ENCODE data around the gene ADGRG6. TPM values are rescaled to one million over a fixed set of nuclear protein-coding genes. Genes with fewer than 3 reads are reported as not detected.

The ADGRG6 gene
- total and polyA plus RNA-seq, 2 experiments from 2014 or later, result 0.38 to 1.5 TPM

DNA sequence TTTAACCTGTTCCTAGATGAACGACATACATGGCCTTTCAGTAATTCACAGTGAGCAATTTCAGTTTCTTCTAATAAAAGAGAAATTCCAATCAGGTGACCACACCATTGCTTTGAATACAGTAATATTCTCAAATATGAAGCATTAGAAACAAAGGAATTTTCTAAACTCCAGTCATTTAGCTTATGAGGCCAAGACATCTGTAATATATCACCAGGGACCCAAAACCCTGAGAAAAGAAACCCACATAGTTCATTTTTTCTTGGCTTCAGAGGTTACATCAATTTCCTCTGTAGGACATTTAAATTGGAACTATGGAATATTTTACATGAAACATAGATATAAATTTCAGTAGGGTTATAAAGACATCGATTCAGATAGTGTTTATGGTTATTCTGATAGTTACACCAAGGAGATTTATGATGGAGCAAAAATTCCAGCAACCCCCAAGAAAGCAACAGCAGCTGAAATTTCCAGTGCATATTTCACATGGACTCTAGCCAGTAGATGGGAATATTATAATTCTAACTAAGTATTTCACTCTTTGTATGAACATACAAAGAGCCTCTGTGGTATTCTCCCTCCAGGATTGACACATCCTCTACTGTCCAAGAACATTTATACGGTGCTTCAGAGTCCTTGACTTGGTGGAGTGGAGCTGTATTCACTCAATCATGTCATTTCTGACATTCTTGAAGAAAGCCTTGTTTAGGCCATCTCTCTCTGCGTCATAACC lies 82.9 kb downstream of the ADGRG6 start:
- Histone ChIP-seq H4K20me1 (ENCODE audit: insufficient read depth) (no peaks in the 10 kb centered on the region), H3K9me2 (ENCODE audit: insufficient read depth) (no peaks in the 10 kb centered on the region), H3K9ac (0 out of 2 replicates have a peak overlapping the region, but pooled peaks have one; percentile 7), H3K4me1 (ENCODE audit: insufficient read depth) (peaks cover 25% of the 10 kb centered on the region), H2AFZ (peak overlapping the region; percentile 22), H3K4me2 (ENCODE audit: unreplicated experiment) (peak overlapping the region; percentile 34), H3K9me3 (ENCODE audit: low read depth) (no peaks in the 10 kb centered on the region), H3K27me3 (replicated peaks; ENCODE audit: insufficient read depth) (no peaks in the 10 kb centered on the region), H3K27ac (peak overlapping the region; percentile 46), H3K79me2 (ENCODE audit: insufficient read depth) (no peaks in the 10 kb centered on the region), H3F3A (ENCODE audit: insufficient read depth) (peaks cover 12% of the 10 kb centered on the region; the same call in 1 of the 2 replicates), H3K4me3 (no peak overlapping the region), H3K36me3 (ENCODE audit: low read depth) (no peaks in the 10 kb centered on the region)
- 50 to 51% methylated on average over 4 of the region's 4 CpGs for WGBS, 2 experiments (ENCODE audit: low coverage in 1 of 2, low lambda C conversion rate in 2 of 2, missing lambda C conversion rate in 2 of 2)
- in situ Hi-C loops (cut with MboI), result loop anchor here (25.0 kb wide), 1 partner anchor 222 kb away; no protein-coding TSS in a partner anchor
- TF ChIP-seq EZH2 (IDR thresholded peaks at IDR 0.05; ENCODE audit: insufficient read depth, poor library complexity, severe bottlenecking) (no peak), EZH2phosphoT487 (IDR thresholded peaks at IDR 0.05; ENCODE audit: insufficient read depth, low read depth) (0 out of 2 replicates have a peak, but pooled peaks have one; percentile 34)
- peak; percentile 81 for DNase-seq

DNA sequence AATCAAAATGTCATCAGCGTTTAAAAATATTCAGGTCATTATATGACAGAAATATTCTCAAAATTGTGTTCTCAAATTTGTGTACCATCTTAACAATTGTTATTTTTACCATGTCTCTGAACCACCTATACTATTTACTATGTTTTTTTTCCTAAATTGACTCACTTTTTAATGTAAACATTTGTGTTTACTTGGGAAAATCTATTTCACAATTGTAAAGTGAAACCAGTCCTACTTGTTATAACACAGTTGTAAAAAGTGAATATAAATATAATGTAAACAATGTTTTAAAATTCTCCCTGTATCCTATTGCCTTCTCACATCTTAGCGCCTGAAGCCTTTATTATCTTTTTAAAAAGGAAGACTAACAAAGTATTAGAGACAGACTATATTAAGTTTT lies 83.5 kb downstream of the ADGRG6 start:
- DNase-seq, result no peak
- TF ChIP-seq EZH2 (IDR thresholded peaks at IDR 0.05; ENCODE audit: insufficient read depth, poor library complexity, severe bottlenecking) (no peak), EZH2phosphoT487 (IDR thresholded peaks at IDR 0.05; ENCODE audit: insufficient read depth, low read depth) (no peak)
- H3K9ac ChIP-seq, result no peak overlapping the region

DNA sequence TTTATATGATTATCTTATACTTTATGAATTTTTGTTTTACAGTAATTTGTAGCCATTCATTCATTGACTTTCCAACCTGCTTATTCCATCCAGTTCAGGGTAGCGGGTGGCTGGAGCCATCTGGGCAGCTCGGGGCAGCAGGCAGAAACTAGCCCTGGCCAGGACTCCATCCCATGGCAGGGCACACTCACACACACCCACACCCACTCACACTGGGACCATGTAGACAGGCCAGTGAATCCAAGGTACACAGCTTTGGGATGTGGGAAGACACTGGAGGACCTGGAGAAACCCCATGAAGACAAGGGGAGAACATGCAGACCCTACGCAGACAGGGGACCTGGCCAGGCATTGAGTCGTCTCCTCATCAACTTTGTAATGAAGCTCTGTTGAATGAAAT lies 84.8 kb downstream of the ADGRG6 start:
- H4K20me1 ChIP-seq (ENCODE audit: insufficient read depth), result no peaks in the 10 kb centered on the region
- no peak overlapping the region; the same call in 1 of the 2 replicates for H2AFZ ChIP-seq
- no peaks in the 10 kb centered on the region for H3K9me3 ChIP-seq (ENCODE audit: low read depth)
- no peaks in the 10 kb centered on the region for H3K79me2 ChIP-seq (ENCODE audit: insufficient read depth)
- H3K4me1 ChIP-seq (ENCODE audit: insufficient read depth), result peaks cover 25% of the 10 kb centered on the region
- H3K27ac ChIP-seq, result no peak overlapping the region
- TF ChIP-seq EZH2phosphoT487 (IDR thresholded peaks at IDR 0.05; ENCODE audit: insufficient read depth, low read depth) (no peak), EZH2 (IDR thresholded peaks at IDR 0.05; ENCODE audit: insufficient read depth, poor library complexity, severe bottlenecking) (no peak)
- H3K9me2 ChIP-seq (ENCODE audit: insufficient read depth), result no peaks in the 10 kb centered on the region
- peaks cover 12% of the 10 kb centered on the region; the same call in 1 of the 2 replicates for H3F3A ChIP-seq (ENCODE audit: insufficient read depth)
- no peak overlapping the region for H3K4me3 ChIP-seq
- WGBS, 2 experiments (ENCODE audit: low coverage in 1 of 2, low lambda C conversion rate in 2 of 2, missing lambda C conversion rate in 2 of 2), result 97 to 100% methylated on average over 4 of the region's 4 CpGs
- H3K27me3 ChIP-seq (replicated peaks; ENCODE audit: insufficient read depth), result no peaks in the 10 kb centered on the region
- DNase-seq, result no peak
- H3K36me3 ChIP-seq (ENCODE audit: low read depth), result no peaks in the 10 kb centered on the region
- H3K4me2 ChIP-seq (ENCODE audit: unreplicated experiment), result no peak overlapping the region
- H3K9ac ChIP-seq, result no peak overlapping the region
- in situ Hi-C loops (cut with MboI), result loop anchor here (25.0 kb wide), 1 partner anchor 224 kb away; no protein-coding TSS in a partner anchor

More for the DNA sequence above, 83.5 kb downstream of the ADGRG6 start:
- Histone ChIP-seq H3K9me3 (ENCODE audit: low read depth) (no peaks in the 10 kb centered on the region), H3K9me2 (ENCODE audit: insufficient read depth) (no peaks in the 10 kb centered on the region), H2AFZ (peak overlapping the region; percentile 22; the same call in 1 of the 2 replicates), H3K79me2 (ENCODE audit: insufficient read depth) (no peaks in the 10 kb centered on the region), H3K4me1 (ENCODE audit: insufficient read depth) (peaks cover 25% of the 10 kb centered on the region), H3K4me3 (no peak overlapping the region), H3K27ac (peak overlapping the region; percentile 46), H3K27me3 (replicated peaks; ENCODE audit: insufficient read depth) (no peaks in the 10 kb centered on the region), H4K20me1 (ENCODE audit: insufficient read depth) (no peaks in the 10 kb centered on the region), H3F3A (ENCODE audit: insufficient read depth) (peaks cover 12% of the 10 kb centered on the region; the same call in 1 of the 2 replicates), H3K36me3 (ENCODE audit: low read depth) (no peaks in the 10 kb centered on the region), H3K4me2 (ENCODE audit: unreplicated experiment) (peak overlapping the region; percentile 34)
- in situ Hi-C loops (cut with MboI), result loop anchor here (25.0 kb wide), 1 partner anchor 223 kb away; no protein-coding TSS in a partner anchor
- 94 to 98% methylated on average over 2 of the region's 2 CpGs for WGBS, 2 experiments (ENCODE audit: low coverage in 1 of 2, low lambda C conversion rate in 2 of 2, missing lambda C conversion rate in 2 of 2)

DNA sequence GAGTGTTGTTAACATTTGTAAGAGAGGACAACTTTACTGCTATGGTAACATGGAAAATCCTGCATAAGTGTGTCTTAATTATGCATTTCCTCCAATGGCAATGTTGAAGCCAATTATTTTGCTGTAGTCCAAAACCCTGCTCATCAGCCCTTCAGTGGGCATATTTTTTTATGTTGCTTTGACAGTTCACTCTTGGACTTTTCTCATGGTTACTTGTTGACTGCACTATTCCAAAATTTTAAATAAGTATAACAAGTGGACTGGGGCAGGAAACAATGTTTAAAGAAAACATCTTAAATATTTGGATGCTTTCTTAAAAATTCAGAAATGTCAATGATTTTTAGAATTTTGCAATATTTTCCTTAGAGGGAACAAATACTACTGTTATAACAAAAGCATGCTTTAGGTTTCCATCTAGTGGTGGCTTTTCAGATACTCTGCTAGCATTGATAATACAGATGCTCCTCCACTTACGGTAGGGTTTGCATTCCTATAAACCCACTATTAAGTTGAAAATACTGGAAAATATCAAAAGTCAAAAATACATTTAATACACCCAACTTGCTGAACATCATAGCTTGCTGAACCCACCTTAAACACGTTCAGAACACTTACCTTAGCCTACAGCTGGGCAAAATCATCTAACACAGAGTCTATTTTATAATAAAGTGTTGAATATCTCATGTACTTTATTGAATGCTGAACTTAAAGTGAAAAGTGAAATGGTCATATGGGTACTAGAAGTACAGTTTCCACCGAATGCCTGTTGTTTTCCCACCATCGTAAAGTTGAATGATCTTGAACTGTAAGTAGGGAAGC lies 86.4 kb downstream of the ADGRG6 start:
- no peak overlapping the region for H3K4me2 ChIP-seq (ENCODE audit: unreplicated experiment)
- H3K79me2 ChIP-seq (ENCODE audit: insufficient read depth), result no peaks in the 10 kb centered on the region
- no peaks in the 10 kb centered on the region for H3K27me3 ChIP-seq (replicated peaks; ENCODE audit: insufficient read depth)
- no peak for TF ChIP-seq EZH2phosphoT487 (IDR thresholded peaks at IDR 0.05; ENCODE audit: insufficient read depth, low read depth)
- no peak for TF ChIP-seq EZH2 (IDR thresholded peaks at IDR 0.05; ENCODE audit: insufficient read depth, poor library complexity, severe bottlenecking)
- H3K4me1 ChIP-seq (ENCODE audit: insufficient read depth), result peaks cover 24% of the 10 kb centered on the region
- H4K20me1 ChIP-seq (ENCODE audit: insufficient read depth), result no peaks in the 10 kb centered on the region
- in situ Hi-C loops (cut with MboI), result loop anchor here (25.0 kb wide), 1 partner anchor 226 kb away; no protein-coding TSS in a partner anchor
- H3K4me3 ChIP-seq, result no peak overlapping the region
- WGBS, 2 experiments (ENCODE audit: low coverage in 1 of 2, low lambda C conversion rate in 2 of 2, missing lambda C conversion rate in 2 of 2), result 22 to 25% methylated on average over 4 of the region's 4 CpGs
- peak overlapping the region; percentile 64 for H2AFZ ChIP-seq
- no peaks in the 10 kb centered on the region for H3K9me3 ChIP-seq (ENCODE audit: low read depth)
- H3K27ac ChIP-seq, result no peak overlapping the region
- no peaks in the 10 kb centered on the region for H3K9me2 ChIP-seq (ENCODE audit: insufficient read depth)
- H3K9ac ChIP-seq, result no peak overlapping the region
- peak; percentile 73 for DNase-seq
- H3K36me3 ChIP-seq (ENCODE audit: low read depth), result no peaks in the 10 kb centered on the region
- peaks cover 12% of the 10 kb centered on the region; the same call in 1 of the 2 replicates for H3F3A ChIP-seq (ENCODE audit: insufficient read depth)
